A549 (cell line): ENCODE results near the gene KCNK17. TPM values are rescaled to one million over a fixed set of nuclear protein-coding genes. Genes with fewer than 3 reads are reported as not detected.

Experiments
- ATAC-seq, 2 experiments: fragments of 200-7000 bp in 1 of 2; fragments of >200 bp in 1 of 2; cut with Nextera tagmentation in 1 of 2; cut with Tn5 transposase in 1 of 2; 3 replicates each; pipeline versions ENCODE4 v1.8.0 to v1.9.1; 2018 to 2020; ENCODE audit warnings: mild to moderate bottlenecking in 1 of 2, moderate library complexity in 1 of 2
- CTCF ChIA-PET: fragments of 300-600 bp; sonication (Branson Sonifier 250); formaldehyde crosslinking; extraction: SDS; loops from one replicate; lab custom pipeline; 2021; ENCODE audit warnings: antibody characterized with exemption, inconsistent platforms; lab: Yijun Ruan, JAX
- POLR2A ChIA-PET: fragments of 350-600 bp; formaldehyde crosslinking; extraction: SDS; loops from one replicate; lab custom pipeline; 2021; ENCODE audit warnings: antibody characterized with exemption, inconsistent platforms; lab: Yijun Ruan, JAX
- DNase-seq, 2 experiments: peaks; one replicate each; pipeline versions ENCODE4 v3.0.0 to v3.0.0-alpha.2; 2011 to 2016; ENCODE audit warnings: low read depth in 1 of 2, low spot score in 1 of 2
- FAIRE-seq: peaks from 2 replicates; lab custom pipeline; 2011; peaks lifted over from hg19 to GRCh38; lab: Jason Lieb, UNC
- H3K27ac ChIP-seq, 2 experiments: fragments of >200 bp; sonication (Bioruptor Twin); formaldehyde crosslinking; 3 replicates each; pipeline ENCODE4 v1.5.1; 2016 to 2017
- H3K4me1 ChIP-seq: fragments of >200 bp; sonication (Bioruptor Twin); formaldehyde crosslinking; 3 replicates; pipeline ENCODE4 v1.6.1; 2016
- H3K4me2 ChIP-seq: fragments of >200 bp; sonication (Bioruptor Twin); formaldehyde crosslinking; 3 replicates; pipeline ENCODE4 v1.6.1; 2016
- H3K4me3 ChIP-seq: fragments of >200 bp; sonication (Bioruptor Twin); formaldehyde crosslinking; 3 replicates; pipeline ENCODE4 v1.5.1; 2016
- H3K9me3 ChIP-seq: fragments of >200 bp; sonication (Bioruptor Twin); formaldehyde crosslinking; 3 replicates; pipeline ENCODE4 v1.6.1; 2016
- CTCF ChIP-seq: fragments of >200 bp; sonication (Bioruptor Twin); formaldehyde crosslinking; IDR thresholded peaks from 3 replicates; pipeline ENCODE4 v1.5.1; 2016
- EHF ChIP-seq: fragments of 250-450 bp; sonication (Bioruptor Pico); IDR thresholded peaks from 2 replicates; pipeline ENCODE4 v1.5.0; 2020; ENCODE audit warnings: mild to moderate bottlenecking
- EHMT2 ChIP-seq: fragments of 200-600 bp; sonication (generic); IDR thresholded peaks from 2 replicates; pipeline ENCODE4 v1.6.1; 2016; ENCODE audit warnings: antibody characterized with exemption, low read depth, mild to moderate bottlenecking, moderate library complexity
- HES2 ChIP-seq: fragments of >200 bp; sonication (Bioruptor Twin); formaldehyde crosslinking; IDR thresholded peaks from 2 replicates; pipeline ENCODE4 v1.6.1; 2016
- KDM1A ChIP-seq: fragments of 200-600 bp; sonication (generic); IDR thresholded peaks from 2 replicates; pipeline ENCODE4 v1.6.1; 2016; ENCODE audit warnings: low read depth, mild to moderate bottlenecking
- PHF8 ChIP-seq: fragments of 200-600 bp; sonication (generic); IDR thresholded peaks from 2 replicates; pipeline ENCODE4 v1.6.1; 2016; ENCODE audit warnings: low read depth, mild to moderate bottlenecking, antibody characterized with exemption, moderate library complexity, borderline replicate concordance
- POLR2A ChIP-seq: IDR thresholded peaks from 2 replicates; pipeline ENCODE4 v1.6.1; 2012; ENCODE audit warnings: mild to moderate bottlenecking, low read length
- RARB ChIP-seq: fragments of 250-450 bp; sonication (Bioruptor Pico); IDR thresholded peaks from 2 replicates; pipeline ENCODE4 v1.8.0; 2021; ENCODE audit warnings: mild to moderate bottlenecking, moderate library complexity
- TP53 ChIP-seq: fragments of 250-450 bp; sonication (Bioruptor Pico); IDR thresholded peaks from 2 replicates; pipeline ENCODE4 v1.5.0; 2021; ENCODE audit warnings: mild to moderate bottlenecking, moderate library complexity
- ZNF302 ChIP-seq: fragments of 250-450 bp; sonication (Bioruptor Pico); IDR thresholded peaks from 2 replicates; pipeline ENCODE4 v1.9.0; 2021; ENCODE audit warnings: inconsistent platforms, mild to moderate bottlenecking, moderate library complexity
- ZSCAN20 ChIP-seq: fragments of 250-450 bp; sonication (Bioruptor Pico); IDR thresholded peaks from 2 replicates; pipeline ENCODE4 v1.8.0; 2022; ENCODE audit warnings: mild to moderate bottlenecking, moderate library complexity
- WGBS: methylation state at CpG from one replicate; pipeline ENCODE4 v1.1.6; 2017; ENCODE audit errors: missing lambda C conversion rate; 5-methylcytosine and 5-hydroxymethylcytosine counted together
- polyA plus RNA-seq, 4 experiments: library from polyadenylated mRNA; depleted of rRNA in 3 of 4; stranded (reverse); fragments of >200 nt; fragmentation: RNase III in 1 of 4; extraction: RNeasy Plus Mini Kit Qiagen cat#74134 plus additional on column Dnase treatment in 1 of 4; gene quantifications; 2 replicates in 3 of 4; 3 replicates in 1 of 4; pipeline ENCODE4 v1.2.3, GENCODE V29; 2011 to 2017

KCNK17 gene
- polyA plus RNA-seq, 2 of the 4 experiments (the other 2 are of a cell fraction) = not detected

DNA sequence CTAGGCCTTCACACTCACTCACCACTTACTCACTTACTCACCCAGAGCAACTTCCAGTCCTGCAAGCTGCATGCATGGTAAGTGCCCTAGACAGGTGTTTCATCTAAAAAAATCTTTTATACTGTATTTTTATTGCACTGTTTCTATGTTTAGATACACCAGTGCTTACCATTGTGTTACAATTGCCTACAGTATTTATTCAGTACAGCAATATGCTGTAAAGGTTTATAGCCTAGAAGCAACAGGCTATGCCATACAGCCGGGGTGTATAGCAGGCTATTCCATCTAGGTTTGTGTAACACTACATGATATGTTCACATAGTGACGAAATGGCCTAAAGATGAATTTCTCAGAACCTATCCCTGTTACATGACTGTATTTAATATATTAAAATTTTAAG, 47.8 kb downstream of the KCNK17 start (continued):
- TF ChIP-seq RARB = no peak

GRCh38 chr6:39263303-39264037, 50.7 kb downstream of the KCNK17 start:
- Histone ChIP-seq H3K4me3 (no peak overlapping the region), H3K9me3 (no peaks in the 10 kb centered on the region), H3K27ac (no peak overlapping the region), H3K4me1 (no peaks in the 10 kb centered on the region), H3K4me2 (no peak overlapping the region)
- DNase-seq (no peak), ATAC-seq (no peak), FAIRE-seq (no peak)
- 65% methylated on average over 5 of the region's 5 CpGs for WGBS
- TF ChIP-seq PHF8 (no peak), POLR2A (no peak)
- ChIA-PET CTCF (interaction anchor here (1.1 kb wide), 1 partner anchor 37 kb away, joined by 3 read pairs; no protein-coding TSS in a partner anchor), POLR2A (no interaction called here)

DNA sequence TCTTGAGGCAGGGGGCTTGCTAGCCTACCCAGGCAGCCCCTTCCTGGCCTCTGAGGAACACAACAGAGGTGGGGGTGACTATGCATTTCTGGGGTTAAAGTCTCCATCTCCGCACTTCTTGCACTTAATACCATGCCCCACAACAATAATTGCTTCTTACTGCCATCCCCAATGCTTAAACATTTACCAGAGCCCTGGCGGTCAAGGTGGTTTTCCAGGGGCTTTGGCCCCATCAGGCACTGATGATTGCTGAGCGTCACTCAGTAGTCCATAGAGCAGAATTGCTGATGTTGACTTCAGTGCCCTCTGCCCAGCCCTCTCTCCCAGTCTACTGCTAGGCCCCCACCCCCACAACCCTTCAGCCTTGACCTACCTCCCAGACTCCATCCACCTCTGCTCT, 52.5 kb downstream of the KCNK17 start:
- ChIA-PET POLR2A (no interaction called here), CTCF (no interaction called here)
- no peak overlapping the region for H3K4me3 ChIP-seq
- H3K4me2 ChIP-seq = no peak overlapping the region
- ATAC-seq = no peak
- no peak overlapping the region for H3K27ac ChIP-seq
- H3K9me3 ChIP-seq = no peaks in the 10 kb centered on the region
- TF ChIP-seq CTCF = no peak
- WGBS = 58% methylated on average over 3 of the region's 3 CpGs
- DNase-seq = no peak
- FAIRE-seq = no peak
- no peaks in the 10 kb centered on the region for H3K4me1 ChIP-seq

DNA sequence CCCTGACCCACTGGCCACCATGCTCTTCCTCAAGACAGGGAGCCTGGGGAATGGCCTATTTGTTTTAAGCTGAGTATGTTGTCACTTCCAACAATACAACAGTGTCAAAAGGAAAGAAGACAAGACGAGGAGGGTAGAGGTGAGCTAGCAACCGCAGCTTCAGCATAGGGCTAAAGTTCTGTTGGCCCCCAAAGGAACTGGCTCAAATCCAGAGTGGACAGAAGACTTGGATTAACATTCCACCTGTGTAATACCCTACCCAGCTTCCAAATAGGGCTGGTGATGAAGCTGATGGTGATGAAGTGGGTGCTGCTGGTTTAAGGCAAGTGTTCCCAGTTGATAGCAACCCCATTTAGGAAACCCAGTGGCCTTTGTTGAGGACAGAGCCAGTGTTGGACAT, 53.3 kb downstream of the KCNK17 start:
- DNase-seq (no peak), ATAC-seq (no peak), FAIRE-seq (no peak)
- Histone ChIP-seq H3K4me2 (no peak overlapping the region), H3K4me3 (no peak overlapping the region), H3K27ac (no peak overlapping the region), H3K4me1 (no peaks in the 10 kb centered on the region), H3K9me3 (no peaks in the 10 kb centered on the region)
- 0% methylated on average over 2 of the region's 2 CpGs for WGBS
- TF ChIP-seq ZSCAN20 = no peak
- no peak for TF ChIP-seq ZNF302 (CRISPR knock-in tag)
- ChIA-PET CTCF (interaction anchor here (0.6 kb wide), 1 partner anchor 31 kb away, joined by 3 read pairs; no protein-coding TSS in a partner anchor), POLR2A (no interaction called here)

DNA sequence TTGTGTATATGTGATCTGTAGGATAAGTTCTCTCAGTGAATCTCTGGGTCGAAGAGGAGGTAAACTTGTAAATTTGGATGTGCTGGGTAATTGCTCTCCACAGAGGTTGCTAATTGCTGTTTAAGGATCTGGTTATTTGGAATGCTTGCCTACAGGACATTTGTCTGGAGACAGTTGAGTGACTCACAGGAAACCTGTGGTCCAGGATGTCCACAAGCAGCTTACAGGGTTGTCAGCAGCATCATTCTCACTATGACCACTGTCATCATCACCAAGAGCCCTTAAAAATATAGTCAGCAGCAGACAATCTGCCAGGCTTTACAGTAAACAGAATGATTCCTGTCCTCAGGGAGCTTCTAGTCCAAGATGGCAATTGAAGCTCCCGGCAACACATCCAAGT, 53.8 kb downstream of the KCNK17 start:
- FAIRE-seq (no peak), ATAC-seq (no peak)
- Histone ChIP-seq H3K4me3 (no peak overlapping the region), H3K27ac (no peak overlapping the region), H3K4me1 (no peaks in the 10 kb centered on the region), H3K9me3 (no peaks in the 10 kb centered on the region)
- POLR2A ChIA-PET = no interaction called here
- 72% methylated on average over 2 of the region's 2 CpGs for WGBS
- no peak for TF ChIP-seq ZSCAN20
- TF ChIP-seq, all 56 proteins: peak for 0
- CTCF ChIA-PET = interaction anchor here (0.6 kb wide), 1 partner anchor 30 kb away, joined by 3 read pairs; no protein-coding TSS in a partner anchor
- DNase-seq = no peak
- no peak overlapping the region for H3K4me2 ChIP-seq

DNA sequence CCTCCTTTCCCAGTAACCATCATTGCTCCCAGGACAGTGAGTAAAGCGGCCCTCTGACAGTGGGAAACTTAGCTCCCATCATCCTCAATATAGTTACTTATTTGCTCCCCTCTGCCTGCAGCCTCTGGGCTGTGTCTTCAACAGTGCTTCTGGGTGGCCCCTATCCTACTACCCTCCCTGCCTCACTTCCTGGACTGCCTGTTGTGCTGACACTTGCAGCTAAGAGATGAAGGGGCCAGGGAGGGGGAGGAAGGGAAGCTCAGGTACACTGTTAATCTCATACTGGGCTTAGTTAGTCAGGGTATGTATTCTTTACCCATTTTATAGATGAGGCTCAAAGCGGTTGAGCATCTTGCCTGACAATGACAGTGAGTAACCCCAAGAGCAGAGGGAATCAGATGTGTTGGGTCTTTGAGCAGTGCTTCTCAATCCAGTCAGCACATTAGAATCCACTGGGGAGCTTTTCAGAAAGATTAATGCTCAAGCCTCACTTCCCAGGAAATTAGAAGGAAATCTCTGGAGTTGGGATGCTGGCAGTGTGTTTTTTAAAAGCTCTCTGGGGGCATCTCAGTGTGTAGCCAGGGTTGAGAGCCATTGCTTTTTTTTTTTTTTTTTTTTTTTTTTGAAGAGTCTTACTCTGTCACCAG, 57.8 kb downstream of the KCNK17 start:
- 48% methylated on average over 2 of the region's 2 CpGs for WGBS
- POLR2A ChIA-PET = no interaction called here
- H3K4me2 ChIP-seq = no peak overlapping the region
- H3K4me1 ChIP-seq = no peaks in the 10 kb centered on the region
- no peak overlapping the region for H3K27ac ChIP-seq
- CTCF ChIA-PET = interaction anchor here (0.6 to 0.7 kb wide), 3 partner anchors 15 to 860 kb away, joined by 3 to 5 read pairs (median 4); no protein-coding TSS in a partner anchor
- ATAC-seq = no peak
- H3K4me3 ChIP-seq = no peak overlapping the region
- no peaks in the 10 kb centered on the region; the same call in 2 of the 3 replicates for H3K9me3 ChIP-seq
- no peak for FAIRE-seq
- TF ChIP-seq TP53 (CRISPR knock-in tag) (no peak), ZNF302 (CRISPR knock-in tag) (no peak), EHMT2 (no peak), KDM1A (no peak), RARB (no peak), EHF (CRISPR knock-in tag) (no peak), HES2 (no peak)
- no peak for DNase-seq
